IMR-90 (cell line): ENCODE measurements around the gene LPIN1. TPM values are rescaled to one million over a fixed set of nuclear protein-coding genes. Genes with fewer than 3 reads are reported as not detected.

Experiments used
- ATAC-seq: fragments of 200-7000 bp; cut with Tn5 transposase; 2 replicates; pipeline ENCODE4 v1.9.1; 2020; ENCODE audit warnings: low read depth, mild to moderate bottlenecking, moderate library complexity
- BruUV-seq: library from RNA; stranded (reverse); fragments of 400-500 nt; replicated peaks from 2 replicates; lab custom pipeline; 2021; lab: Mats Ljungman, UMichigan
- CTCF ChIA-PET: fragments of 300-600 bp; formaldehyde crosslinking; extraction: SDS; loops from one replicate; lab custom pipeline; 2021; ENCODE audit warnings: antibody characterized with exemption; lab: Yijun Ruan, JAX
- POLR2A ChIA-PET: fragments of 300-600 bp; sonication (Branson Sonifier 250); formaldehyde crosslinking; loops from one replicate; lab custom pipeline; 2022; ENCODE audit warnings: antibody characterized with exemption; ENCODE audit not compliant: unreplicated experiment; lab: Charles Lee
- DNase-seq: peaks from one replicate; pipeline ENCODE4 v3.0.0; 2013
- H2AFZ ChIP-seq: replicated peaks from 2 replicates; pipeline ENCODE3; 2013; ENCODE audit warnings: low read length, mild to moderate bottlenecking; ENCODE audit not compliant: poor library complexity
- H2AK5ac ChIP-seq: 2 replicates; pipeline ENCODE4 v1.6.1; 2013; ENCODE audit warnings: low read depth, low read length, inconsistent platforms
- H2AK9ac ChIP-seq: replicated peaks from 2 replicates; pipeline ENCODE3; 2013; ENCODE audit warnings: mild to moderate bottlenecking, low read depth, low read length, moderate library complexity; ENCODE audit not compliant: poor library complexity
- H2BK120ac ChIP-seq: 2 replicates; pipeline ENCODE4 v1.6.1; 2013; ENCODE audit warnings: low read depth, low read length, inconsistent platforms
- H2BK15ac ChIP-seq: 3 replicates; pipeline ENCODE4 v1.6.1; 2013; ENCODE audit warnings: low read depth, low read length, inconsistent platforms
- H2BK20ac ChIP-seq: 2 replicates; pipeline ENCODE4 v1.6.1; 2013; ENCODE audit warnings: low read depth, mild to moderate bottlenecking, inconsistent platforms, low read length, moderate library complexity
- H2BK5ac ChIP-seq: 2 replicates; pipeline ENCODE4 v1.6.1; 2013; ENCODE audit warnings: mild to moderate bottlenecking, low read depth, low read length, inconsistent platforms; ENCODE audit not compliant: poor library complexity, severe bottlenecking
- H3K14ac ChIP-seq: replicated peaks from 2 replicates; pipeline ENCODE4 v1.6.1; 2013; ENCODE audit warnings: low read depth, low read length, inconsistent platforms
- H3K18ac ChIP-seq: 2 replicates; pipeline ENCODE4 v1.6.1; 2013; ENCODE audit warnings: low read depth, low read length, control low read depth
- H3K23ac ChIP-seq: 2 replicates; pipeline ENCODE4 v1.6.1; 2013; ENCODE audit warnings: low read depth, low read length, inconsistent platforms
- H3K27ac ChIP-seq: 2 replicates; pipeline ENCODE4 v1.5.1; 2013; ENCODE audit warnings: mild to moderate bottlenecking, control low read depth, low read length; ENCODE audit not compliant: insufficient read depth
- H3K27me3 ChIP-seq: 2 replicates; pipeline ENCODE4 v1.6.1; 2013; ENCODE audit warnings: low read length; ENCODE audit not compliant: control insufficient read depth, insufficient read depth
- H3K36me3 ChIP-seq: 2 replicates; pipeline ENCODE4 v1.6.1; 2013; ENCODE audit warnings: low read length, mixed read lengths; ENCODE audit not compliant: control insufficient read depth, insufficient read depth
- H3K4ac ChIP-seq: 2 replicates; pipeline ENCODE4 v1.6.1; 2013; ENCODE audit warnings: low read depth, low read length, inconsistent platforms
- H3K4me1 ChIP-seq: 2 replicates; pipeline ENCODE4 v1.6.1; 2013; ENCODE audit warnings: low read length, mixed read lengths; ENCODE audit not compliant: control insufficient read depth, insufficient read depth
- H3K4me2 ChIP-seq: 2 replicates; pipeline ENCODE4 v1.6.1; 2013; ENCODE audit warnings: low read depth, mild to moderate bottlenecking, control low read depth, low read length, moderate library complexity
- H3K4me3 ChIP-seq: 2 replicates; pipeline ENCODE4 v1.5.1; 2013; ENCODE audit warnings: low read depth, mild to moderate bottlenecking, control low read depth, low read length, moderate library complexity; ENCODE audit not compliant: insufficient read depth
- H3K56ac ChIP-seq: 2 replicates; pipeline ENCODE4 v1.6.1; 2013; ENCODE audit warnings: low read length, inconsistent platforms; ENCODE audit not compliant: insufficient read depth; ENCODE audit errors: extremely low read depth
- H3K79me1 ChIP-seq, 2 experiments: 2 replicates each; pipeline ENCODE4 v1.6.1; 2013; ENCODE audit warnings: low read length in 2 of 2, inconsistent platforms in 1 of 2, low read depth in 1 of 2
- H3K9ac ChIP-seq: 2 replicates; pipeline ENCODE4 v1.6.1; 2013; ENCODE audit warnings: low read depth, low read length, control low read depth
- H3K9me1 ChIP-seq: 2 replicates; pipeline ENCODE4 v1.6.1; 2013; ENCODE audit warnings: low read length, inconsistent platforms; ENCODE audit not compliant: insufficient read depth
- H3K9me3 ChIP-seq: 2 replicates; pipeline ENCODE4 v1.6.1; 2013; ENCODE audit warnings: low read length; ENCODE audit not compliant: control insufficient read depth, insufficient read depth
- H4K20me1 ChIP-seq: 2 replicates; pipeline ENCODE4 v1.6.1; 2013; ENCODE audit warnings: low read length, inconsistent platforms; ENCODE audit not compliant: insufficient read depth
- H4K5ac ChIP-seq: 2 replicates; pipeline ENCODE4 v1.6.1; 2013; ENCODE audit warnings: mild to moderate bottlenecking, low read depth, low read length, control low read depth
- H4K8ac ChIP-seq, 2 experiments: 2 replicates each; pipeline ENCODE4 v1.6.1; 2013; ENCODE audit warnings: low read depth in 2 of 2, low read length in 2 of 2, control low read depth in 1 of 2, inconsistent platforms in 1 of 2
- H4K91ac ChIP-seq: 2 replicates; pipeline ENCODE4 v1.6.1; 2013; ENCODE audit warnings: low read depth, low read length, inconsistent platforms; ENCODE audit not compliant: insufficient read depth
- CHD1 ChIP-seq: IDR thresholded peaks from 2 replicates; pipeline ENCODE4 v1.6.1; 2012; ENCODE audit warnings: low read depth, low read length, improper control_type of control experiment
- CTCF ChIP-seq: conservative IDR thresholded peaks from 2 replicates; pipeline ENCODE4 v1.5.1; 2012; ENCODE audit warnings: mild to moderate bottlenecking, low read depth, low read length, improper control_type of control experiment
- MXI1 ChIP-seq: IDR thresholded peaks from 2 replicates; pipeline ENCODE4 v1.6.1; 2012; ENCODE audit warnings: low read depth, mild to moderate bottlenecking, low read length, moderate library complexity, borderline replicate concordance
- POLR2A ChIP-seq: IDR thresholded peaks from 2 replicates; pipeline ENCODE4 v1.6.1; 2012; ENCODE audit warnings: mild to moderate bottlenecking, low read depth, low read length
- RAD21 ChIP-seq: IDR thresholded peaks from 2 replicates; pipeline ENCODE4 v1.6.1; 2012; ENCODE audit warnings: low read length, improper control_type of control experiment
- RFX5 ChIP-seq: IDR thresholded peaks from 2 replicates; pipeline ENCODE4 v1.8.0; 2012; ENCODE audit warnings: low read depth, mild to moderate bottlenecking, low read length, moderate library complexity
- WGBS, 2 experiments: methylation state at CpG; one replicate each; pipeline versions ENCODE4 v1.1.5 to v1.1.7; 2013; ENCODE audit warnings: missing lambda C conversion rate in 2 of 2; ENCODE audit not compliant: insufficient read length in 1 of 2; ENCODE audit errors: extremely low coverage in 2 of 2; 5-methylcytosine and 5-hydroxymethylcytosine counted together
- dilution Hi-C: fragments of 300-500 bp; cut with HindIII; formaldehyde crosslinking; loops from one replicate; pipeline ENCODE4 v1.14.3; 2018; ENCODE audit warnings: low sequenced_read_pairs; ENCODE audit not compliant: unreplicated experiment
- in situ Hi-C: fragments of 300-500 bp; cut with MboI; formaldehyde crosslinking; loops from 3 replicates; pipeline ENCODE4 v1.14.3; 2019; ENCODE audit warnings: low sequenced_read_pairs, inconsistent platforms, mixed read lengths
- intact Hi-C: fragments of 100-400 bp; cut with micrococcal nuclease; formaldehyde crosslinking; loops from 2 replicates; pipeline ENCODE4 v1.10.0; 2022
- polyA plus RNA-seq, 3 experiments: library from polyadenylated mRNA; depleted of rRNA; stranded (reverse); fragments of >200 nt; gene quantifications; 2 replicates each; pipeline ENCODE4 v1.2.3, GENCODE V29; 2012; ENCODE audit warnings: low replicate concordance in 1 of 3
- total RNA-seq: library from RNA; depleted of rRNA; stranded (reverse); fragments of >200 nt; gene quantifications from 2 replicates; pipeline ENCODE4 v1.2.3, GENCODE V29; 2012

LPIN1 gene
- total and polyA plus RNA-seq, 2 of the 4 experiments (the other 2 are of a cell fraction), result 21.3 to 25.1 TPM

- Histone ChIP-seq H3K23ac (0 out of 2 replicates have a peak overlapping the region, but pooled peaks have one; percentile 20), H3K79me1 (peaks cover 23 to 63% of the 10 kb centered on the region in 2 experiments), H3K27me3 (no peaks in the 10 kb centered on the region), H4K91ac (no peak overlapping the region), H3K4me3 (no peak overlapping the region), H3K4me2 (no peak overlapping the region), H3K27ac (no peak overlapping the region), H2BK5ac (no peak overlapping the region), H4K20me1 (peaks cover 33% of the 10 kb centered on the region), H3K36me3 (no peaks in the 10 kb centered on the region), H3K14ac (no peak overlapping the region), H3K9ac (no peak overlapping the region), H3K4me1 (peaks cover 23% of the 10 kb centered on the region), H2AK9ac (peak overlapping the region; percentile 68), H3K18ac (no peak overlapping the region), H2AK5ac (no peak overlapping the region; the same call in 1 of the 2 replicates), H2BK20ac (no peak overlapping the region), H4K8ac (no peak overlapping the region), H3K9me1 (peaks cover 20% of the 10 kb centered on the region), H4K5ac (no peak overlapping the region), H3K4ac (no peak overlapping the region), H2AFZ (no peak overlapping the region), H3K56ac (no peak overlapping the region), H3K9me3 (no peaks in the 10 kb centered on the region), H2BK120ac (no peak overlapping the region), H2BK15ac (no peak overlapping the region)
- dilution Hi-C loops, result no loop called here
- WGBS, 2 experiments, result 80% methylated on average over 9 of the region's 13 CpGs; no CpG with 5 or more reads in 1 of the 2 experiments
- in situ Hi-C loops, result loop anchor here (25.0 kb wide), 1 partner anchor 612 kb away; a partner anchor contains a TSS
- POLR2A ChIA-PET, result no interaction called here
- DNase-seq, result peak; percentile 18
- CTCF ChIA-PET, result interaction anchor here (0.8 kb wide), 1 partner anchor 35 kb away, joined by 3 read pairs; no protein-coding TSS in a partner anchor
- intact Hi-C loops, result loop anchor here (5.0 kb wide), 1 partner anchor 827 kb away; no protein-coding TSS in a partner anchor
- BruUV-seq, result no TSS peak
- TF ChIP-seq CTCF, result no peak
- no peak for TF ChIP-seq MXI1
- TF ChIP-seq POLR2A, result no peak
- TF ChIP-seq RFX5, result no peak
- no peak for TF ChIP-seq RAD21
- TF ChIP-seq CHD1, result no peak
- no peak for ATAC-seq
These were observed 3.4 kb downstream of the LPIN1 start for GRCh38 chr2:11749646-11750349.
